Caco-2 (cell line): ENCODE data around the gene BICDL2. TPM values are rescaled to one million over a fixed set of nuclear protein-coding genes. Genes with fewer than 3 reads are reported as not detected.

Experiments used
- BruUV-seq: library from RNA; stranded (reverse); fragments of 400-500 nt; replicated peaks from 2 replicates; lab custom pipeline; 2021; lab: Mats Ljungman, UMichigan
- CTCF ChIA-PET: fragments of 300-600 bp; sonication (Branson Sonifier 250); formaldehyde crosslinking; loops from one replicate; lab custom pipeline; 2022; ENCODE audit warnings: antibody characterized with exemption; lab: Charles Lee
- POLR2A ChIA-PET: fragments of 300-600 bp; sonication (Branson Sonifier 250); formaldehyde crosslinking; loops from one replicate; lab custom pipeline; 2022; ENCODE audit warnings: antibody characterized with exemption; lab: Charles Lee
- DNase-seq, 2 experiments: peaks; one replicate each; pipeline versions ENCODE4 v3.0.0 to v3.0.0-alpha.2; 2020 to 2022
- H3K27me3 ChIP-seq: replicated peaks from 2 replicates; pipeline ENCODE4 v1.6.0; 2011; ENCODE audit warnings: low read length; ENCODE audit not compliant: control insufficient read depth, insufficient read depth
- H3K36me3 ChIP-seq: 2 replicates; pipeline ENCODE4 v1.5.1; 2011; ENCODE audit warnings: low read length; ENCODE audit not compliant: control insufficient read depth, insufficient read depth
- H3K4me1 ChIP-seq: fragments of 250-450 bp; sonication (Bioruptor Pico); 2 replicates; pipeline ENCODE4 v1.5.1; 2020; ENCODE audit warnings: mild to moderate bottlenecking
- H3K4me3 ChIP-seq: 2 replicates; pipeline ENCODE4 v1.5.1; 2011; ENCODE audit warnings: low read depth, mild to moderate bottlenecking, control low read depth, low read length
- H3K9me3 ChIP-seq: fragments of 250-450 bp; sonication (Bioruptor Pico); 2 replicates; pipeline ENCODE4 v1.5.1; 2020; ENCODE audit warnings: mild to moderate bottlenecking, moderate library complexity
- H3K27ac Mint-ChIP-seq: one replicate; pipeline ENCODE4 v1.8.0; 2022; ENCODE audit warnings: mixed read lengths; ENCODE audit not compliant: unreplicated experiment
- H3K27me3 Mint-ChIP-seq: one replicate; pipeline ENCODE4 v1.8.0; 2022; ENCODE audit warnings: mixed read lengths; ENCODE audit not compliant: insufficient read depth, unreplicated experiment
- H3K36me3 Mint-ChIP-seq: one replicate; pipeline ENCODE4 v1.8.0; 2022; ENCODE audit warnings: mild to moderate bottlenecking, mixed read lengths; ENCODE audit not compliant: insufficient read depth, unreplicated experiment
- H3K4me1 Mint-ChIP-seq: one replicate; pipeline ENCODE4 v1.8.0; 2022; ENCODE audit warnings: low read depth, mixed read lengths; ENCODE audit not compliant: unreplicated experiment
- H3K4me3 Mint-ChIP-seq: one replicate; pipeline ENCODE4 v1.8.0; 2022; ENCODE audit warnings: mild to moderate bottlenecking, moderate library complexity, mixed read lengths; ENCODE audit not compliant: unreplicated experiment
- H3K9me3 Mint-ChIP-seq: one replicate; pipeline ENCODE4 v1.8.0; 2022; ENCODE audit warnings: mixed read lengths; ENCODE audit not compliant: unreplicated experiment
- intact Hi-C: fragments of 100-400 bp; cut with micrococcal nuclease; formaldehyde crosslinking; loops from one replicate; pipeline ENCODE4 v1.10.0; 2022; ENCODE audit not compliant: unreplicated experiment
- total RNA-seq: library from RNA; stranded (reverse); gene quantifications from 2 replicates; pipeline ENCODE4 v1.2.3, GENCODE V29; 2022
- TF ChIP-seq, protein P1 (sequence below), 2 experiments: fragments of 200-600 bp in 1 of 2; IDR thresholded peaks; 1 replicate in 1 of 2; 2 replicates in 1 of 2; pipeline versions ENCODE4 v1.5.1 to v1.8.0; 2011 to 2022; ENCODE audit warnings: antibody characterized with exemption in 1 of 2, control low read depth in 1 of 2, inconsistent platforms in 1 of 2, low read depth in 1 of 2, low read length in 1 of 2, mild to moderate bottlenecking in 1 of 2, moderate library complexity in 1 of 2; ENCODE audit not compliant: insufficient read depth in 1 of 2, severe bottlenecking in 1 of 2, unreplicated experiment in 1 of 2

BICDL2 gene
- total RNA-seq, 1 experiment from 2014 or later = 10.6 TPM

DNA sequence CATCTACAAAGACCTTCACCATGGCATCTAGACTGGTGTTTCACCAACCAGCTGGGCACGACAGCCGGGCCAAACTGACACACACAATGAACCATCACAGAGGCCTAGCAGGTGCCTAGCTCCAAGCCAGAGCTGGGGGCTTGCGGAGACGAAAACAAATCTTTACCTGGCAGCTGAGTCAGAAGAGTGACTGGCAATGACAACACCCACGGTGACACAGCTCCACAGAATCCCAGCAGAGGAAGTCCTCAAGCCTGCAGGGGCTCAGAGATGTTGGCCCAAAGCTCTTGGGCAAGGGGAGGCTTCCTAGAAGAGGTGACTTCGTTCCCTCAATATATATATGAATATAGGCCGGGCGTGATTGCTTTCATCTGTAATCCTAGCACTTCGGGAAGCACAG lies 14.8 kb upstream of the BICDL2 start:
- intact Hi-C loops = no loop called here
- H3K4me1 ChIP-seq = no peaks in the 10 kb centered on the region
- Mint-ChIP-seq H3K36me3 (no peaks in the 10 kb centered on the region), H3K9me3 (no peaks in the 10 kb centered on the region), H3K27ac (no peak overlapping the region), H3K4me1 (no peaks in the 10 kb centered on the region), H3K27me3 (no peaks in the 10 kb centered on the region), H3K4me3 (no peak overlapping the region)
- H3K27me3 ChIP-seq = no peaks in the 10 kb centered on the region
- H3K9me3 ChIP-seq = no peaks in the 10 kb centered on the region
- ChIA-PET CTCF (no interaction called here), POLR2A (no interaction called here)
- H3K36me3 ChIP-seq = no peaks in the 10 kb centered on the region
- TF ChIP-seq, protein P1, sequence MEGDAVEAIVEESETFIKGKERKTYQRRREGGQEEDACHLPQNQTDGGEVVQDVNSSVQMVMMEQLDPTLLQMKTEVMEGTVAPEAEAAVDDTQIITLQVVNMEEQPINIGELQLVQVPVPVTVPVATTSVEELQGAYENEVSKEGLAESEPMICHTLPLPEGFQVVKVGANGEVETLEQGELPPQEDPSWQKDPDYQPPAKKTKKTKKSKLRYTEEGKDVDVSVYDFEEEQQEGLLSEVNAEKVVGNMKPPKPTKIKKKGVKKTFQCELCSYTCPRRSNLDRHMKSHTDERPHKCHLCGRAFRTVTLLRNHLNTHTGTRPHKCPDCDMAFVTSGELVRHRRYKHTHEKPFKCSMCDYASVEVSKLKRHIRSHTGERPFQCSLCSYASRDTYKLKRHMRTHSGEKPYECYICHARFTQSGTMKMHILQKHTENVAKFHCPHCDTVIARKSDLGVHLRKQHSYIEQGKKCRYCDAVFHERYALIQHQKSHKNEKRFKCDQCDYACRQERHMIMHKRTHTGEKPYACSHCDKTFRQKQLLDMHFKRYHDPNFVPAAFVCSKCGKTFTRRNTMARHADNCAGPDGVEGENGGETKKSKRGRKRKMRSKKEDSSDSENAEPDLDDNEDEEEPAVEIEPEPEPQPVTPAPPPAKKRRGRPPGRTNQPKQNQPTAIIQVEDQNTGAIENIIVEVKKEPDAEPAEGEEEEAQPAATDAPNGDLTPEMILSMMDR (IDR thresholded peaks at IDR 0.05; ENCODE audit: insufficient read depth in 1 of 2, low read depth in 1 of 2, low read length in 1 of 2, severe bottlenecking in 1 of 2, unreplicated experiment in 1 of 2) = no peak
- no peak overlapping the region for H3K4me3 ChIP-seq
- no TSS peak for BruUV-seq
- no peak for DNase-seq

DNA sequence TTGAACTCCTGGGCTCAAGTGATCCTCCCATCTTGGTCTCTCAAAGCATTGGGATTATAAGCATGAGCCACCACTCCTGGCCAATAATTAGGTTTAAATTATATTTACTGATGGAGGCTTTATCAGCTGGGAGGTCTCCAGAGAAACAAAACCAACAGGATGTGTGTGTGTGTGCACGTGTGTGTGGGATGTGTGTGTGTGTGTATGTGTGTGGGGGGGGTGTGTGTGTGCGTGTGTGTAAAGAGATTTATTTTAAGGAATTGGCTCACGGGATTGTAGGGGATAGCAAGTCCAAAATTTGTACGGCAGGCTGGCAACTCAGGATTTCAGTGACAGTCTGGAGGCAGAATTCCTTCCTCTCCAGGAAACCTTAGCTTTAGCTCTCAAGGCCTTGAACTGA lies 14.3 kb upstream of the BICDL2 start:
- ChIA-PET CTCF (no interaction called here), POLR2A (no interaction called here)
- no peaks in the 10 kb centered on the region for H3K4me1 Mint-ChIP-seq
- Histone ChIP-seq H3K4me3 (no peak overlapping the region), H3K36me3 (no peaks in the 10 kb centered on the region), H3K27me3 (no peaks in the 10 kb centered on the region), H3K4me1 (no peaks in the 10 kb centered on the region), H3K9me3 (no peaks in the 10 kb centered on the region)
- H3K27ac Mint-ChIP-seq = no peak overlapping the region
- no peaks in the 10 kb centered on the region for H3K27me3 Mint-ChIP-seq
- intact Hi-C loops = no loop called here
- no peak for DNase-seq
- no peak overlapping the region for H3K4me3 Mint-ChIP-seq
- H3K36me3 Mint-ChIP-seq = no peaks in the 10 kb centered on the region
- TF ChIP-seq, protein P1 (IDR thresholded peaks at IDR 0.05; ENCODE audit: insufficient read depth in 1 of 2, low read depth in 1 of 2, low read length in 1 of 2, severe bottlenecking in 1 of 2, unreplicated experiment in 1 of 2) = no peak
- BruUV-seq = no TSS peak
- no peaks in the 10 kb centered on the region for H3K9me3 Mint-ChIP-seq

DNA sequence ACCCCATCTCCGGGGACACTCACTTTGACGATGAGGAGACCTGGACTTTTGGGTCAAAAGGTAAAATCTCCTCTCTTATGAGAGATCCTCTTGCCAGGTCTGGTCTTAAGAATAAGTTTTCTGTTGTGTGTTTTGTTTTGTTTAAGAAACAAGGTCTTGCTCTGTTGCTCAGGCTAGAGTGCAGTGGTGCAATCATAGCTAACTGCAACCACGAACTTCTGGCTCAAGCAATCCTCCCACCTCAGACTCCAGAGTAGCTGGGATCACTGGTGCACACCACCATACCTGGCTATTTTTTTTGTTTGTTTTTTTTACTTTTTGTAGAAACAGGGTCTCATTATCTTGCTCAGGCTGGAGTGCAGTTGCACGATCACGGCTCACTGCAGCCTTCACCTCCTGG lies 13.7 kb upstream of the BICDL2 start:
- BruUV-seq = no TSS peak
- Mint-ChIP-seq H3K4me1 (no peaks in the 10 kb centered on the region), H3K27ac (no peak overlapping the region), H3K4me3 (no peak overlapping the region), H3K9me3 (no peaks in the 10 kb centered on the region), H3K36me3 (no peaks in the 10 kb centered on the region), H3K27me3 (no peaks in the 10 kb centered on the region)
- H3K36me3 ChIP-seq = no peaks in the 10 kb centered on the region
- no peak overlapping the region for H3K4me3 ChIP-seq
- no peak for DNase-seq
- intact Hi-C loops = no loop called here
- ChIA-PET POLR2A (no interaction called here), CTCF (no interaction called here)
- TF ChIP-seq, protein P1 (IDR thresholded peaks at IDR 0.05; ENCODE audit: insufficient read depth in 1 of 2, low read depth in 1 of 2, low read length in 1 of 2, severe bottlenecking in 1 of 2, unreplicated experiment in 1 of 2) = no peak
- H3K4me1 ChIP-seq = no peaks in the 10 kb centered on the region
- H3K9me3 ChIP-seq = no peaks in the 10 kb centered on the region
- H3K27me3 ChIP-seq = no peaks in the 10 kb centered on the region
